HCT116 (cell line): ENCODE data around the gene HIPK3. TPM values are rescaled to one million over a fixed set of nuclear protein-coding genes. Genes with fewer than 3 reads are reported as not detected.

ENCODE experiments used
- ATAC-seq: fragments of 200-7000 bp; cut with Tn5 transposase; 2 replicates; pipeline ENCODE4 v1.9.1; 2020; ENCODE audit warnings: mild to moderate bottlenecking, moderate library complexity
- BruUV-seq: library from RNA; stranded (reverse); fragments of 400-500 nt; replicated peaks from 2 replicates; lab custom pipeline; 2021; lab: Mats Ljungman, UMichigan
- CTCF ChIA-PET: fragments of 300-600 bp; sonication (Branson Sonifier 250); formaldehyde crosslinking; loops from one replicate; lab custom pipeline; 2021; ENCODE audit warnings: antibody characterized with exemption; lab: Charles Lee
- POLR2A ChIA-PET: fragments of 300-600, 350-600 bp; sonication (Branson Sonifier 250); formaldehyde crosslinking; loops from one replicate; lab custom pipeline; 2021; ENCODE audit warnings: antibody characterized with exemption; lab: Charles Lee
- RAD21 ChIA-PET, 2 experiments: fragments of 300-600 bp; sonication (Branson Sonifier 250); formaldehyde crosslinking; loops; one replicate each; lab custom pipeline; 2023; ENCODE audit warnings: low total read pairs in 2 of 2; ENCODE audit not compliant: uncharacterized antibody in 2 of 2, unreplicated experiment in 2 of 2, low non-redundant PET in 1 of 2; lab: Charles Lee
- DNase-seq: peaks from one replicate; pipeline ENCODE4 v3.0.0-alpha.2; 2010; ENCODE audit warnings: low read depth, low spot score
- H2AFZ ChIP-seq: fragments of 200-600 bp; shearing (Covaris generic), sonication (generic); 2 replicates; pipeline ENCODE4 v1.6.1; 2017; ENCODE audit warnings: low read depth, mixed run types, mixed read lengths, antibody characterized with exemption, low read length; ENCODE audit not compliant: poor library complexity, severe bottlenecking
- H3K27ac ChIP-seq: 2 replicates; pipeline ENCODE4 v1.5.1; 2012; ENCODE audit warnings: low read depth, low read length
- H3K27me3 ChIP-seq: fragments of 200-600 bp; sonication (generic); 2 replicates; pipeline ENCODE4 v1.6.1; 2016; ENCODE audit warnings: mixed run types, low read length, mixed read lengths; ENCODE audit not compliant: insufficient read depth
- H3K36me3 ChIP-seq, 2 experiments: fragments of 200-500 bp in 1 of 2; fragments of 200-600 bp in 1 of 2; sonication (Bioruptor generic) in 1 of 2; sonication (generic) in 1 of 2; 2 replicates each; pipeline versions ENCODE4 v1.5.1 to v1.6.1; 2014 to 2016; ENCODE audit warnings: low read length in 2 of 2, inconsistent platforms in 1 of 2, mixed read lengths in 1 of 2, mixed run types in 1 of 2; ENCODE audit not compliant: insufficient read depth in 2 of 2, control insufficient read depth in 1 of 2
- H3K4me1 ChIP-seq, 2 experiments: fragments of 200-600 bp in 1 of 2; sonication (generic) in 1 of 2; 2 replicates each; pipeline versions ENCODE4 v1.5.1 to v1.6.1; 2012 to 2017; ENCODE audit warnings: low read length in 2 of 2, inconsistent platforms in 1 of 2, mild to moderate bottlenecking in 1 of 2, mixed read lengths in 1 of 2, mixed run types in 1 of 2, moderate library complexity in 1 of 2; ENCODE audit not compliant: insufficient read depth in 2 of 2, control insufficient read depth in 1 of 2
- H3K4me2 ChIP-seq: fragments of 200-600 bp; sonication (generic); 2 replicates; pipeline ENCODE4 v1.6.1; 2017; ENCODE audit warnings: mixed run types, low read length, mixed read lengths
- H3K4me3 ChIP-seq, 2 experiments: fragments of 200-600 bp in 1 of 2; sonication (generic) in 1 of 2; replicated peaks in 1 of 2; 2 replicates each; pipeline ENCODE4 v1.5.1; 2011 to 2016; ENCODE audit warnings: low read length in 2 of 2, control low read depth in 1 of 2, low read depth in 1 of 2, mild to moderate bottlenecking in 1 of 2, mixed read lengths in 1 of 2, mixed run types in 1 of 2
- H3K79me2 ChIP-seq: fragments of 200-600 bp; sonication (generic); 2 replicates; pipeline ENCODE4 v1.6.1; 2017; ENCODE audit warnings: mild to moderate bottlenecking, mixed run types, low read length, moderate library complexity, mixed read lengths; ENCODE audit not compliant: insufficient read depth
- H3K9ac ChIP-seq: fragments of 200-600 bp; sonication (generic); 2 replicates; pipeline ENCODE4 v1.6.1; 2016; ENCODE audit warnings: low read length, mixed read lengths
- H3K9me2 ChIP-seq: fragments of 200-600 bp; sonication (generic), shearing (Covaris generic); 2 replicates; pipeline ENCODE4 v1.6.1; 2017; ENCODE audit warnings: mixed run types, mild to moderate bottlenecking, moderate library complexity; ENCODE audit not compliant: insufficient read depth
- H3K9me3 ChIP-seq, 2 experiments: fragments of 200-500 bp in 1 of 2; fragments of 200-600 bp in 1 of 2; sonication (Bioruptor generic) in 1 of 2; sonication (generic) in 1 of 2; 2 replicates each; pipeline ENCODE4 v1.6.1; 2014 to 2017; ENCODE audit warnings: low read length in 2 of 2, mixed read lengths in 2 of 2, inconsistent platforms in 1 of 2, low read depth in 1 of 2, mild to moderate bottlenecking in 1 of 2, mixed run types in 1 of 2, moderate library complexity in 1 of 2; ENCODE audit not compliant: control insufficient read depth in 1 of 2, insufficient read depth in 1 of 2
- H4K20me1 ChIP-seq: fragments of 200-600 bp; sonication (generic), shearing (Covaris generic); 2 replicates; pipeline ENCODE4 v1.6.1; 2017; ENCODE audit warnings: mixed run types, mild to moderate bottlenecking, moderate library complexity; ENCODE audit not compliant: insufficient read depth
- ATF3 ChIP-seq: IDR thresholded peaks from 2 replicates; pipeline ENCODE4 v1.6.1; 2012
- CBX3 ChIP-seq: IDR thresholded peaks from 2 replicates; pipeline ENCODE4 v1.6.1; 2012; ENCODE audit warnings: low read depth
- CEBPB ChIP-seq: IDR thresholded peaks from 2 replicates; pipeline ENCODE4 v1.6.1; 2012; ENCODE audit warnings: low read depth
- EGR1 ChIP-seq: IDR thresholded peaks from 2 replicates; pipeline ENCODE4 v1.6.1; 2012; ENCODE audit warnings: low read depth
- ELF1 ChIP-seq: IDR thresholded peaks from 2 replicates; pipeline ENCODE4 v1.6.1; 2012; ENCODE audit warnings: low read depth, borderline replicate concordance
- EZH2phosphoT487 ChIP-seq: fragments of 200-600 bp; IDR thresholded peaks from 2 replicates; pipeline ENCODE4 v1.6.1; 2018; ENCODE audit warnings: antibody characterized with exemption, borderline replicate concordance
- FOSL1 ChIP-seq: IDR thresholded peaks from 2 replicates; pipeline ENCODE4 v1.6.1; 2012; ENCODE audit warnings: low read depth
- JUND ChIP-seq: IDR thresholded peaks from 2 replicates; pipeline ENCODE4 v1.6.1; 2012
- POLR2A ChIP-seq: IDR thresholded peaks from 2 replicates; pipeline ENCODE4 v1.7.0; 2011; ENCODE audit warnings: borderline replicate concordance; ENCODE audit not compliant: insufficient read depth, insufficient read length; ENCODE audit errors: extremely low read depth
- RAD21 ChIP-seq: IDR thresholded peaks from 2 replicates; pipeline ENCODE4 v1.6.1; 2012; ENCODE audit warnings: low read depth, mild to moderate bottlenecking
- SIN3A ChIP-seq: IDR thresholded peaks from 2 replicates; pipeline ENCODE4 v1.6.1; 2012; ENCODE audit warnings: low read depth
- SP1 ChIP-seq: IDR thresholded peaks from 2 replicates; pipeline ENCODE4 v1.6.1; 2012; ENCODE audit warnings: low read depth
- ZFX ChIP-seq: fragments of 450-650 bp; IDR thresholded peaks from 2 replicates; pipeline ENCODE4 v1.6.1; 2017
- ZNF274 ChIP-seq: fragments of 200-500 bp; sonication (Bioruptor generic); IDR thresholded peaks from 2 replicates; pipeline ENCODE4 v1.6.1; 2014; ENCODE audit warnings: mild to moderate bottlenecking, low read depth, low read length, inconsistent platforms
- intact Hi-C: fragments of 100-400 bp; cut with micrococcal nuclease; formaldehyde crosslinking; loops from 2 replicates; pipeline ENCODE4 v1.10.0; 2022
- total RNA-seq: library from RNA; stranded (reverse); gene quantifications from one replicate; pipeline ENCODE4 v1.2.1, GENCODE V29; 2021; ENCODE audit not compliant: unreplicated experiment
- TF ChIP-seq, protein P1 (sequence below): IDR thresholded peaks from 2 replicates; pipeline ENCODE4 v1.6.1; 2011; ENCODE audit warnings: mild to moderate bottlenecking, low read length, moderate library complexity; ENCODE audit not compliant: insufficient replicate concordance; ENCODE audit errors: extremely low read depth

HIPK3 gene
- total RNA-seq, 1 experiment from 2014 or later: 35.2 TPM

DNA sequence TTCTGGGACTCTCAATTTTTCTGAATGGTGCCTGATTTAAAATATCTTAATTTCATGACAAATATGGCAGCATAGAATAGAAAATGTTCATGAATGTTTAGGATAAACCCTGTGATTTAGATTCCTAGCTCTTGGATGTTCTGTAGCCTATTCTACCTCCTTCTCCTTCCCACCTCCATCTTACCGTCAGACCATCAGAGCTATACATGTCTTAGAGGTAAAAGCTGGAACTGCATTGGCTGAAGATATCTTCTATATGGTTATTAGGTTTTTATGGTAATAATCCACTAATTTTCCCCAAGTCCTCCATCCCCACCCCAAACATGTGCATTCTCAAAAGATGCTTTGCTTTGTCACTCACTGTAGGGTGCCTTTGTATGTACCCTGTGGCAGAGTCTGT lies 49.0 kb upstream of the HIPK3 start:
- POLR2A ChIA-PET: no interaction called here
- no peak for ATAC-seq

GRCh38 chr11:33211153-33211552 lies 46.0 kb upstream of the HIPK3 start:
- POLR2A ChIA-PET: no interaction called here
- DNase-seq (no peak), ATAC-seq (no peak)
- H3K4me3 ChIP-seq: no peak overlapping the region
- H2AFZ ChIP-seq: no peak overlapping the region
- no TSS peak for BruUV-seq
- no peak overlapping the region for H3K4me2 ChIP-seq
- no peaks in the 10 kb centered on the region for H3K27me3 ChIP-seq
- TF ChIP-seq ATF3: no peak
- TF ChIP-seq ZFX: no peak
- TF ChIP-seq, protein P1, sequence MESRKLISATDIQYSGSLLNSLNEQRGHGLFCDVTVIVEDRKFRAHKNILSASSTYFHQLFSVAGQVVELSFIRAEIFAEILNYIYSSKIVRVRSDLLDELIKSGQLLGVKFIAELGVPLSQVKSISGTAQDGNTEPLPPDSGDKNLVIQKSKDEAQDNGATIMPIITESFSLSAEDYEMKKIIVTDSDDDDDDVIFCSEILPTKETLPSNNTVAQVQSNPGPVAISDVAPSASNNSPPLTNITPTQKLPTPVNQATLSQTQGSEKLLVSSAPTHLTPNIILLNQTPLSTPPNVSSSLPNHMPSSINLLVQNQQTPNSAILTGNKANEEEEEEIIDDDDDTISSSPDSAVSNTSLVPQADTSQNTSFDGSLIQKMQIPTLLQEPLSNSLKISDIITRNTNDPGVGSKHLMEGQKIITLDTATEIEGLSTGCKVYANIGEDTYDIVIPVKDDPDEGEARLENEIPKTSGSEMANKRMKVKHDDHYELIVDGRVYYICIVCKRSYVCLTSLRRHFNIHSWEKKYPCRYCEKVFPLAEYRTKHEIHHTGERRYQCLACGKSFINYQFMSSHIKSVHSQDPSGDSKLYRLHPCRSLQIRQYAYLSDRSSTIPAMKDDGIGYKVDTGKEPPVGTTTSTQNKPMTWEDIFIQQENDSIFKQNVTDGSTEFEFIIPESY: no peak
- TF ChIP-seq RAD21: no peak
- TF ChIP-seq EGR1: no peak
- no peak for TF ChIP-seq JUND
- TF ChIP-seq SP1: no peak
- TF ChIP-seq CBX3: no peak
- no peak for TF ChIP-seq ELF1
- TF ChIP-seq SIN3A: no peak
- no peak for TF ChIP-seq CEBPB
- TF ChIP-seq POLR2A: no peak
- no peak for TF ChIP-seq EZH2phosphoT487
- no peak for TF ChIP-seq FOSL1
- TF ChIP-seq, all 23 proteins: peak for 0
- Histone ChIP-seq H4K20me1 (no peaks in the 10 kb centered on the region), H3K4me1 (no peaks in the 10 kb centered on the region), H3K9ac (no peak overlapping the region), H3K9me3 (no peaks in the 10 kb centered on the region), H3K9me2 (no peaks in the 10 kb centered on the region), H3K79me2 (no peaks in the 10 kb centered on the region), H3K36me3 (no peaks in the 10 kb centered on the region), H3K27ac (no peak overlapping the region)
- intact Hi-C loops: no loop called here
- ChIA-PET RAD21 (no interaction called here), CTCF (no interaction called here)

More for the DNA sequence above, 49.0 kb upstream of the HIPK3 start:
- Histone ChIP-seq H3K9ac (no peak overlapping the region), H3K36me3 (no peaks in the 10 kb centered on the region), H3K4me3 (no peak overlapping the region), H3K4me1 (no peaks in the 10 kb centered on the region), H3K4me2 (no peak overlapping the region), H3K79me2 (no peaks in the 10 kb centered on the region), H3K27ac (no peak overlapping the region), H3K9me3 (no peaks in the 10 kb centered on the region), H2AFZ (no peak overlapping the region), H4K20me1 (no peaks in the 10 kb centered on the region), H3K27me3 (no peaks in the 10 kb centered on the region), H3K9me2 (no peaks in the 10 kb centered on the region)
- no peak for TF ChIP-seq ELF1
- no peak for TF ChIP-seq SP1
- no peak for TF ChIP-seq ZNF274
- TF ChIP-seq, protein P1: no peak
- intact Hi-C loops: no loop called here
- no TSS peak for BruUV-seq
- ChIA-PET CTCF (no interaction called here), RAD21 (interaction anchor here in 1 of 2 experiments (0.6 kb wide), 1 partner anchor 112 kb away, joined by 3 read pairs; no protein-coding TSS in a partner anchor)
- DNase-seq: no peak
